HEK293 (cell line): ENCODE results near the gene UCHL3.

Experiments used
- CTCF ChIA-PET: fragments of 350-600 bp; formaldehyde crosslinking; extraction: SDS; loops from one replicate; lab custom pipeline; 2021; ENCODE audit warnings: antibody characterized with exemption; lab: Yijun Ruan, JAX
- POLR2A ChIA-PET: fragments of 300-600 bp; formaldehyde crosslinking; extraction: SDS; loops from one replicate; lab custom pipeline; 2020; ENCODE audit warnings: antibody characterized with exemption, inconsistent platforms; lab: Yijun Ruan, JAX
- H3K27ac ChIP-seq: fragments of 200-500 bp; sonication (Bioruptor generic); 2 replicates; pipeline ENCODE4 v1.5.1; 2014; ENCODE audit warnings: low read depth, low read length, control low read depth, inconsistent platforms; ENCODE audit errors: extremely low read depth
- H3K36me3 ChIP-seq, 2 experiments: fragments of 200-500 bp in 1 of 2; sonication (Bioruptor generic) in 1 of 2; 1 replicate in 1 of 2; 2 replicates in 1 of 2; pipeline ENCODE4 v1.5.1; 2014 to 2017; ENCODE audit warnings: inconsistent platforms in 2 of 2, low read length in 2 of 2; ENCODE audit not compliant: control insufficient read depth in 2 of 2, insufficient read depth in 1 of 2
- H3K4me1 ChIP-seq: fragments of 200-500 bp; sonication (Bioruptor generic); 2 replicates; pipeline ENCODE4 v1.5.1; 2014; ENCODE audit warnings: mild to moderate bottlenecking, low read length, inconsistent platforms; ENCODE audit not compliant: control insufficient read depth, insufficient read depth
- H3K4me3 ChIP-seq: 2 replicates; pipeline ENCODE4 v1.5.1; 2011; ENCODE audit warnings: low read depth, mild to moderate bottlenecking, control low read depth, low read length, moderate library complexity
- H3K9me3 ChIP-seq: fragments of 200-500 bp; sonication (Bioruptor generic); 2 replicates; pipeline ENCODE4 v1.5.1; 2014; ENCODE audit warnings: low read depth, low read length, inconsistent platforms; ENCODE audit not compliant: control insufficient read depth, insufficient read depth
- ZBTB44 ChIP-seq: fragments of 450-650 bp; IDR thresholded peaks from 2 replicates; pipeline ENCODE4 v1.5.1; 2018; ENCODE audit warnings: missing biosample characterization, mild to moderate bottlenecking, missing genetic modification characterization

Gene UCHL3

GRCh38 chr13:75652726-75653125 is 103.1 kb downstream of the UCHL3 start:
- no peak for TF ChIP-seq ZBTB44 (tag by site-specific recombination)
- POLR2A ChIA-PET: no interaction called here
- CTCF ChIA-PET: interaction anchor here (0.7 kb wide), 1 partner anchor 44 kb away, joined by 3 read pairs; no protein-coding TSS in a partner anchor

More at GRCh38 chr13:75652726-75653125, 103.1 kb downstream of the UCHL3 start:
- Histone ChIP-seq H3K9me3 (no peaks in the 10 kb centered on the region), H3K4me3 (no peak overlapping the region), H3K4me1 (no peaks in the 10 kb centered on the region), H3K36me3 (peaks cover 0 to 2% of the 10 kb centered on the region in 2 experiments; a peak in 1 of 3 replicates), H3K27ac (no peak overlapping the region)
